HG02885 (cell line): Measurements from ENCODE around the gene SNAPC3.
"Not testable (repeated sequence)": the region's sequence is repeated elsewhere in the genome, so short reads cannot be mapped to it uniquely, and the experiment has no call there.

Experiments
- ATAC-seq: cut with Tn5 transposase; IDR thresholded peaks from one replicate; pipeline ENCODE4 v1.9.1; 2021; ENCODE audit warnings: mild to moderate bottlenecking; ENCODE audit not compliant: unreplicated experiment, poor library complexity

SNAPC3 gene

GRCh38 chr9:15421990-15422371, 695 bp upstream of the SNAPC3 start:
- no peak for ATAC-seq

- peak; percentile 4 for ATAC-seq
These were observed 732 bp downstream of the SNAPC3 start for GRCh38 chr9:15423231-15423985.

- ATAC-seq: peak; percentile 51
These were observed 3.3 kb downstream of the SNAPC3 start for GRCh38 chr9:15426019-15426418.

- ATAC-seq: not testable (repeated sequence)
These were observed 5.0 kb downstream of the SNAPC3 start for GRCh38 chr9:15427702-15428101.

- no peak for ATAC-seq
These were observed 8.5 kb downstream of the SNAPC3 start for GRCh38 chr9:15430920-15431844.

- ATAC-seq: no peak
These were observed 10.5 kb downstream of the SNAPC3 start for GRCh38 chr9:15433191-15433590.

GRCh38 chr9:15433661-15434060, 11.0 kb downstream of the SNAPC3 start:
- ATAC-seq: peak; percentile 66

GRCh38 chr9:15438891-15439290, 16.2 kb downstream of the SNAPC3 start:
- no peak for ATAC-seq

- ATAC-seq: not testable (repeated sequence)
These were observed 19.2 kb downstream of the SNAPC3 start for GRCh38 chr9:15441841-15442240.

GRCh38 chr9:15442264-15442663, 19.6 kb downstream of the SNAPC3 start:
- ATAC-seq: not testable (repeated sequence)

GRCh38 chr9:15444141-15444540, 21.5 kb downstream of the SNAPC3 start:
- no peak for ATAC-seq

GRCh38 chr9:15453956-15454355, 31.3 kb downstream of the SNAPC3 start:
- no peak for ATAC-seq

GRCh38 chr9:15461056-15461455, 38.4 kb downstream of the SNAPC3 start:
- no peak for ATAC-seq

GRCh38 chr9:15461601-15462000, 38.9 kb downstream of the SNAPC3 start:
- ATAC-seq: no peak

GRCh38 chr9:15468145-15468544, 45.5 kb downstream of the SNAPC3 start:
- ATAC-seq: no peak

GRCh38 chr9:15469406-15469805, 46.7 kb downstream of the SNAPC3 start:
- ATAC-seq: no peak

- no peak for ATAC-seq
These were observed 47.2 kb downstream of the SNAPC3 start for GRCh38 chr9:15469862-15470261.

- ATAC-seq: peak; percentile 64
These were observed 53.4 kb downstream of the SNAPC3 start for GRCh38 chr9:15475923-15476536.

GRCh38 chr9:15480028-15480427, 57.4 kb downstream of the SNAPC3 start:
- no peak for ATAC-seq

- ATAC-seq: no peak
These were observed 59.5 kb downstream of the SNAPC3 start for GRCh38 chr9:15482146-15482545.

GRCh38 chr9:15484802-15485201, 62.1 kb downstream of the SNAPC3 start:
- ATAC-seq: no peak
